Stimulated activated CD4-positive, alpha-beta T cell treated with anti-CD3 and anti-CD28 coated beads, TNF-alpha, amount 100 ng/mL, for 24 hours (primary cell): Measurements from ENCODE around the gene LTB4R2.
A peak's percentile ranks its signal among the peaks of the same experiment; 100 is the strongest.
"Not testable (repeated sequence)": the region's sequence is repeated elsewhere in the genome, so short reads cannot be mapped to it uniquely, and the experiment has no call there.

Experiments
- DNase-seq, 3 experiments: peaks; one replicate each; pipeline ENCODE4 v3.0.0-alpha.2; 2020; ENCODE audit warnings: low read depth in 3 of 3

LTB4R2 gene

DNA sequence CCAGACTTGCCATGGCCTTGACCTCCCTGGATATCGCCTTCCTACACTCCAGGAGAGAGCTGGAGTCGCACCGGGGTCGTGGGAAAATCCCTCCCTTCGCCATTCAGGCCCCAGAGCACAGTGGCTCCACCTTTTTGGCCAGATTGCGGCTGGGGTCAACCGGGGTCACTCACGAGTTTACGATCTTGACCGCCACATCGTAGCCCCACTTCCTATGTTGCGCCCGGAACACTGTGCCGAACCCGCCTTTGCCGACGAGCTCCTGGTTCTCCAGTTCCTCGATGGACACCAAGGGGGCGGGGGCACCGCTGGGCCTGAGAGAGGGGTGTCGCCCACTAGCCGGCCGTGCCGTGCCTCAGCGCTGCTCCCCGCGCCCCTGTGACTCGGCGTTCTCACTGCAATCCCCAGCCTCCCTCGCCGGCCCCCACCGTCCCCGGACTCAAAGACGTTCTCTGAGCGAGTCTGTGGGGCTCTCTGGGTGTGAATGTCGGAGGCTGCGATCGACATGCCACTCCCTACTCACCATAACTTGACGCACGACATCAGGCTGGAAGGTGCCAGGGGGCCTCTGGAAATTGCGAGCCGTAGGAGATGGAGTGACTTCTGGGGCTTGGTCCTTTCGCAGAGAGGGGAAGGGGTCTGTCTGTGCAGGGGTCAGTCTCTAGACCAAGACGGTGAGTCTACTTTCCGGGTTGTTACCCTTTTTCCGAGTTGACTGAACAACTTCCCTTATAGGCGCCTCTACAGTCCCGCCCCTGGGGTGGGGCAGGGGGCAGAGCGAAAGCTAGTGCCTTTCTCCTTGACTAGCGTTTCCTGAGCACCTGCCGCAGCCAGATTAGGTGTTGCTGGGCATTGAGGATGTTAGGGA lies 29.6 kb downstream of the LTB4R2 start, which contains the start of gene RIPK3:
Gene RIPK3 (minus strand): TSS at position 708 of the 868 bp plus-strand sequence. CDS start 165 bp downstream, at position 543.
- peak; percentile 33 to 68 (median 36) for DNase-seq

DNA sequence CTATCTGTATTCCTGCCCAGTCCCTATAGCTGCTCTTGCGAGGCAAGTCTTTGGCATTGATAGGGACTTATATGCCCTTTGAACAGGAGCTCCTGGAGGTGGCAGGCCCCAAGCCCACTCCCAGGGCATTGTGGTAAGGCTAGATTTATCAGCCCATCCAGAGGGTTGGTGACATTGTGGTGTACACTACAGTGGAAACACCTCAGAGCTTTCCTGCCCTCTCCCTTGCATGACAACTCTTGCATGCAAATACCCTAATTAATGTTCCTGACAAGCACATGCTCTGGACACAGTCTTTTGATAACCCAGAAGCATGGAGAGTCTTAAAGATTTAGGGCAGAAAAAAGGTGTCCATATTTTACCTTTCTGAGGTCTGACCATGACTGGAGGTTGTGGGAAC lies 30.7 kb downstream of the LTB4R2 start:
- no peak for DNase-seq

DNA sequence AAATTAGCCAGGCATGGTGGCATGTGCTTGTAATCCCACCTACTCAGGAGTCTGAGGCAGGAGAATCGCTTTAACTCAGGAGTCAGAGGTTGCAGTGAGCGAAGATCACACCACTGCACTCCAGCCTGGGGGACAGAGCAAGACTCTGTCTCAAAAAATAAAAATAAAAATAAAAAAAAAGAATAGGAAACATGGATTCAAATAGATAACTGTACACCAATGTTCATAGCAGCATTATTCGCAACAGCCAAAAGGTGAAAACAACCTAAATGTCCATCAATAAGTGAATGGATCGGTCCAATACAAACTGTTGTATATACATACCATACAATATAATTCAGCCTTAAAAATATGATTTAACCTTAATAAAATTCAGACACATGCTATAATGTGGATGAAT lies 32.9 kb downstream of the LTB4R2 start:
- DNase-seq = no peak

DNA sequence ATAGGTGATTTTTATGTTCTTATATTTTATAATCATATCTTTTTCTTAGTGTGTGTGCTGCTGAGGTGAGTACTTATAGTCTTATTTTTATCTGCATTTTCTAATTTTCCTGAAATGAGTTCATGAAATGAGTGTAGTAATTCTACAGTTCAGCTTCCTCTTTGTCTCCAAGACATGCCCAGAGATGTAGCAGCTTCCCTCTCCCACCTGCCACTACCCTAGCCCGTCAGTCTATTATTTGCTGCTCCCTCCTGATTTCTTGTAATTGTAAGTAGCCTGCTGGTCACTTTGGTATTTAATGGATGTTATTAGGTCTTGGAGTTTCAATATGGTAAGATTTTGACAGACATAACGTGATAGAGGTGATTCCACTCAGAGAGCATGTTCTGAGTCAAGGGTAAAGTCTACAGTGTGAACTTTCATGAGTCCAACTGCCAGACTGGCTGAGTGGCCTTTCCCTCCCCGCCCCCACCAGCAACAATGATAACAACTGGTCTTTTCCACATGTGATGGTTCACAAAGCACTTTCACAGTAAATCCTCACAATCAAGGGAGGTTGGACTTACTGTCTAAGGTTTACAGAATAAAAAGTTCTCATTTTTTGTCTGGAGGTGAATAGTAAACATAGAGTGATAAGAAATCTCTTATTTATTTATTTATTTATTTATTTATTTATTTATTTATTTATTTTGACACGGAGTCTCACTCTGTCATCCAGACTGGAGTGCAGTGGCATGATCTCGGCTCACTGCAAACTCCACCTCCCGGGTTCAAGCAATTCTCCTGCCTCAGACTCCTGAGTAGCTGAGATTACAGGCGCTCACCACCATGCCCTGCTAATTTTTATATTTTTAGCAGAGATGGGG lies 34.1 kb downstream of the LTB4R2 start:
- DNase-seq = no peak

DNA sequence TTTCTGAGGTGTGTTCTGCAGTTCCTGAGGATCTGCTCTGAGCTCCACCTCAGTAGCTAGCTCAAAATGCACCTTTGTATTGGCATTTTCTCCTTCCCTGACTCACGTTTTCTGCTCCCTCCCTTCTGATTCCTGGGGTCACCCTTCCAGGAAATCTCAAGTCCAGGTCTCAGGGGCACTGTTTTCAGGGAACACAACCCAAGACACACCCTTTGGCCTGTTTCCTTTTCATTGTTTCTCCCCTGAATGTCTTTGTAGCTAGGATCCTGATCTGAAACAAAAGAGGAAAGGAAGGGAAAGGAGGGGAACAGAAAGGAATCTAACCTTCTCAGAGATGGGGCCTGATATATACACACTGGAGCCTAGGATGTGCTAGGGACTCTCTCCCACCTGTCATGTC lies 37.2 kb downstream of the LTB4R2 start:
- no peak for DNase-seq

DNA sequence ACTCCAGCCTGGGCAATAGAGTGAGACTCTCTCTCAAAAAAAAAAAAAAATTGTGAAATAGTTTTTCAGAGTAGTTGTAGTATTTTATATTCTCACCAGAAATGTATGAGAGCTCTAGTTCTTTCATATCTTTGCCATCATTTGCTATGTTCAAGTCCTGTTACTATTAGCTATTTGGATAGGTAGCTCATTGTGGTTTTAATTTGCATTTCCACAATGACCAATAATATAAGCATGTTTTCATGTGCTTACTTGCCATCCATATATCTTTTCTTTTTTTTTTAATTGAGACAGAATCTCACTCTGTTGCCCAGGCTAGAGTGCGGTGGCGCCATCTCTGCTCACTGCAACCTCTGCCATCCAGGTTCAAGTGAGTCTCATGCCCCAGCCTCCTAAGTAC lies 38.2 kb downstream of the LTB4R2 start:
- no peak for DNase-seq

DNA sequence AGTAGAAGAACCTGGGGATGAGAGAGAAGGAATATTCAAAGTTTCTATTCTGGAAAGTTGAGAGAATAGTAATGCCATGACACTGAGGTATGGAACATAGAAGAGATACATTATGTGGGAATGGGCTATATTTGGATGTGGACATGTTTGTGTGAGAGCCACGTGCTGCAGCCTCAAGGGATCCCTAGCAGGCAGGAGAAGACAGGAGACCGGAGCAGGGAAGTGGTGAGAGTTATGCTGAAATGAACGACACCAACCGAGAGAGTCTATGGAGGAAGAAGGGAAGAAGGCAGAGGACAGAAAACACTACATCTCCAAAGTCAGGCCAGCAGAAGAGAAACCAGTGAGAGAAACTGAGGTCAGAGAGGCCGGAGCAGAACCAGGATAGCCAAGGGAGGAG lies 39.8 kb downstream of the LTB4R2 start:
- no peak for DNase-seq

DNA sequence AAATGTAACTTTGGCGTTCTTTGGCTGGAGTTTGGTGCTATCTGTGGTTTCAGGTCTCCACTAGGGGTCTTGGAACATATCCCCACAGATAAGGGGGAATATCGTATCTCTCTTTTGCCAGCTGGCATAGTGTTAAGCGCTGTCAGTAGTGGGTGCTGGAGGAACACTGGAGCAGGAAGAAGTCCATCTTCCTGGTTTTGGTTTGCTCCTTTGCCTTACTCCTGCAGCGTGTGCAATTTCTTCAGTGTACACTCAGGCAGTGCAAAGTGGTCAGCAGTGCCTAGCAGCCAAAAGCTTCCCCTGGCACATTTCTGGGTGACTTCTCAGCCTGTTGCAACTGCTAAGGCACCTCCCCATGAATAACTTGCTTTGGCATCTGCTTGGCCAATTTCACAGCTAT lies 41.6 kb downstream of the LTB4R2 start:
- DNase-seq = no peak

DNA sequence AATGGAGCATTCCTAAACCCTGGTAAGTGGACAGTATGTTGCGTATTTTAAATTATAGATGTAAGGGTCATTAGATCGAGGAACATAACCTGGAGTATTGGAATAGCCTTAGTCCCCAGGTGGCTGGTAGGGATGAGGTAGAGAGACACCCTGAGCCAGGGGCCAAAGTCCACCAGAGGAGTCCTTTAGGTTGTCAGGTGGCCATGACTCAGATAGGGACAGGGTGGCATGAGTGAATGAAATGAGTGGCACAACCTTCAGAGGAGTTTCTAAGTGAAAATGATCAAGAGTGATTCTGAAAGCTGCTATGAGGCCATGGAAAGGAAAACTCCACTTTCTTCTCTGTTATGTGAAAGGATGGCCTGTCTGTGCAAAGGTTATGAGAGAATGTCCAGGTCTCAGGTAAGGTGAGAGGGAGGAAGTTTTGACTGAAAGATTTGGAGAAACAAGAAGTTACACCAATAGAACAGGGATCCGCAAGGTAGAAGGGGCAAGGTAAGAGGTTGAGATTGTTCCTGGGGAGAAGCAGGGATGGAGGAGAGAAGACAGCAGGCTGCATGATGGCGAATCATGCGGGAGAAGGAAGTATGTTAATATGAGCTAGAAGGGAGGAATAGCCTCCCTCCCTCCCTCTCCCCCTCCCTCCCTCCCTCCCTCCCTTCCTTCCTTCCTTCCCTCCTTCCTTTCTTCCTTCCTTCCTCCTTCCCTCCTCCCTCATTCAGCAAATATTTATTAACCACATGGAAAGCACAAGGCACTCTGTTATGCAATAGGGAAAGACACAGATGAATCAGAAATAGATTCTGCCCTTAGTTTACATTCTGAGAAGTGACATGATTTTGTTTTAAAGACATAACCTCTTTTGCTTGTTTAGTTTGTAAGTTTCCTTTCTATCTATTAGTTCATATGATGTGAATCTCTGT lies 43.9 kb downstream of the LTB4R2 start:
- no peak for DNase-seq

DNA sequence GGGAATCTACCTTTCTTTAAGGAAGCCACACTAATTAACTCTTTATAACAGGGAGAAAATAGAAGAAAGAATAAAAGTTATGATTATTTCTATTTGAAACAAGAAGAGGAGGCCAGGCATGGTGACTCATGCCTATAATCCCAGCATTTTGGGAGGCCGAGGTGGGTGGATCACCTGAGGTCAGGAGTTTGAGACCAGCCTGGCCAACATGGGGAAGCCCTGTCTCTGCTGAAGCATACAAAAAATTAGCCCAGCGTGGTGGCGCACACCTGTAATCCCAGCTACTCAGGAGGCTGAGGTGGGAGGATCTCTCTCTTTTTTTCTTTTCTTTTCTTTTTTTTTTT lies 44.5 kb downstream of the LTB4R2 start:
- DNase-seq = not testable (repeated sequence)

DNA sequence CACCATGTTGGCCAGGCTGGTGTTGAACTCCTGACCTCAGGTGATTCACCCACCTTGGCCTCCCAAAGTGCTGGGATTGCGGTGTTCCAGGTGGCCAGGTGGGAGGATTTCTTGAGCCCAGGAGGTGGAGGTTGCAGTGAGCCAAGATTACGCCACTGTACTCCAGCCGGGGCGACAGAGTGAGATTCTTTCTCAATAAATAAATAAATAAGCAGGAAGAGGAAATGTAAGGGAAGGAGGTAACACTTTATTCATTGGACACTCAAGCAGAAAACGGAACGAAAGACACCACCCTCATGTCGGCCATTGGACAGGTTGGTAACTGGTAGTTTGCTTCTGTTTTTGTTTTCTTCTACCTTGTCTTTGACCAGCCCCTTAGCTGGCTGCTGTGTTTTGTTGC lies 45.1 kb downstream of the LTB4R2 start:
- DNase-seq = no peak

DNA sequence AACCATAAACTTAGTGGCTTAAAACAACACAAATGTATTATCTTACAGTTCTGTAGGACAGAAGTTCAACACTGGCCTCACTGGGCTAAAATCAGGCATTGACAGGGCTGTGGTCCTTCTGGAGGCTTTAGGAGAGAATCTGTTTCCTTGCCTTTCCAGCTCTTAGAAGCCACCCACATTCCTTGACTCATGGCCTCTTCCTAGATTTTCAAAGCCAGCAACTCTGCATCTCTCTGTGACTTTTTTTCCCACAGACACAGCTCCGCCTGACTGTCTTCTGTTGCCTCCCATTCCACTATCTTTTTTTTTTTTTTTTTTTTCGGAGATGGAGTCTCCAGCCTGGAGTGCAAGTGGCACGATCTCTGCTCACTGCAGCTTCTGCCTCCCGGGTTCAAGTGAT lies 46.3 kb downstream of the LTB4R2 start:
- DNase-seq = no peak

DNA sequence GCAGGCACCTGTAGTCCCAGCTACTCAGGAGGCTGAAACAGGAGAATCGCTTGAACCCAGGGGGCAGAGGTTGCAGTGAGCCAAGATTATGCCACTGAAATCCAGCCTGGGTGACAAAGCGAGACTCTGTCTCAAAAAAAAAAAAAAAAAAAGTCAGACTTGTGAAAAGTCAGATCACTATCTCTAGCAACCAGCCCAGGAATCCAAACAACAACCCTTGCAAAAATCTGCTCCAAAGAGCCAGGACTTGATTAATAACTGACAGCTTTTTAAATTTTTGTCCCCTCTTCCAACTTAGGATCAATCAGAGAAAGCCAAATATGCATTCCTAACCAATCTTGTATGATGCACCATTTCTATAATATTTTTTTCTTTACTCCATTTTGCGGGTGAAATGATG lies 50.3 kb downstream of the LTB4R2 start:
- no peak for DNase-seq

DNA sequence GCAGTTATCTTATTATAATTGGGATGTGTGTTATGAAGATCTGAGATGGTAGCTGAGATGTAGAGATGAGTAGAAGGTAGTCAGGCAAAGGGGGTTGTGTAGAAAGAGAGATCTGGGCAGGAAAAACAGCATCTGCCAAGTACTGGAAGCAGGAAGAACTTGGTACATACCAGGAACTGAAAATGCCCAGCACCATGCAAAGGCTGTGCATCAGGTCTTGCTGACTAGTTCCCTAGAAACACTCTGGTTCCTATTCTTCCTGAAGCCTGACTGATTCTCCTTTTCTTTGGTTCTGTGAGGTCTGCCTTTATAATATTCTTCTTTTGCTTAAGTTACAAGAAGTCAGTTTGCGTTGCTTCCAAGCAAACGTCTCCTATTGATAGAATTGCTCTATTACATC lies 51.4 kb downstream of the LTB4R2 start:
- DNase-seq = no peak
